Measurements from ENCODE around the gene TNP2.
"Not testable (repeated sequence)": the region's sequence is repeated elsewhere in the genome, so short reads cannot be mapped to it uniquely, and the experiment has no call there.

The TNP2 gene

DNA sequence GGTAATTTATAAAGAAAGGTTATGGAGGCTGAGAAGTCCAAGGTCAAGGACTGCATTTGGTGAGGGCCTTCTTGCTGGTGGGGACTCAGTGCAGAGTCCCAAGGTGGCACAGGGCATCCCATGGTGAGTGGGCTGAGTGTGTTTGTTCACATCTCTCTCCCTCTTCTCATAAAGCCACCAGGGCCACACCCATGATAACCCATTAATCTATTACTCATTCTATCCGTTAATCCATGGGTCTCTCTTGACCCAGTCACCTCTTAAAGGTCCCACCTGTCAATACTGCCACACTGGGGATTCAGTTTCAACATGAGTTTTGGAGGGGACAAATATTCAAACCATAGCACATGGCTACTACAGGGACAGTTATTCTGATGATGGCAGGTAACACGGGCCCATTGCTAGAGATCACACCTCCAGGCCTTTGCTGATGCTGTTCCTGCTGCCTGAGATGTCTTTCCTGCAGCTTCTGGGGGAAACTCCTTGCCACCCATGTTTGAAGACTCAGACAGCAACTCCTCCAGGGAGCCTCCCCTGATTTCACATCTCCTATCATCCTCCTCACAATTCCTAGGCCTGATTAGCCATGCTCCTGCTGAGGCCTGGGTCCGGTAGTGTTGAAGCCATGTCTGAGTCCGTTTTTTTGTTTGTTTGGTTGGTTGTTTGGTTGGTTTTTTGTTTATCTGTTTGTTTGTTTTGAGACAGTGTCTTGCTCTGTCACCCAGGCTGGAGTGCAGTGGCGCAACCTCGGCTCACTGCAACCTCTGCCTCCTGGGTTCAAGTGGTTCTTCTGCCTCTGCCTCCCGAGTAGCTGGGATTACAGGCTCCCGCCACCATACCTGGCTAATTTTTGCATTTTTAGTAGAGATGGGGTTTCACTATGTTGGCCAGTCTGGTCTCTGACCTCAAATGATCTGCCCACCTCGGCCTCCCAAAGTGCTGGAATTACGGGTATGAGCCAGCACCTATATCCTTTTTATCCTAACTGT is 29.2 kb downstream of the TNP2 start:
- DNase-seq, result no peak

DNA sequence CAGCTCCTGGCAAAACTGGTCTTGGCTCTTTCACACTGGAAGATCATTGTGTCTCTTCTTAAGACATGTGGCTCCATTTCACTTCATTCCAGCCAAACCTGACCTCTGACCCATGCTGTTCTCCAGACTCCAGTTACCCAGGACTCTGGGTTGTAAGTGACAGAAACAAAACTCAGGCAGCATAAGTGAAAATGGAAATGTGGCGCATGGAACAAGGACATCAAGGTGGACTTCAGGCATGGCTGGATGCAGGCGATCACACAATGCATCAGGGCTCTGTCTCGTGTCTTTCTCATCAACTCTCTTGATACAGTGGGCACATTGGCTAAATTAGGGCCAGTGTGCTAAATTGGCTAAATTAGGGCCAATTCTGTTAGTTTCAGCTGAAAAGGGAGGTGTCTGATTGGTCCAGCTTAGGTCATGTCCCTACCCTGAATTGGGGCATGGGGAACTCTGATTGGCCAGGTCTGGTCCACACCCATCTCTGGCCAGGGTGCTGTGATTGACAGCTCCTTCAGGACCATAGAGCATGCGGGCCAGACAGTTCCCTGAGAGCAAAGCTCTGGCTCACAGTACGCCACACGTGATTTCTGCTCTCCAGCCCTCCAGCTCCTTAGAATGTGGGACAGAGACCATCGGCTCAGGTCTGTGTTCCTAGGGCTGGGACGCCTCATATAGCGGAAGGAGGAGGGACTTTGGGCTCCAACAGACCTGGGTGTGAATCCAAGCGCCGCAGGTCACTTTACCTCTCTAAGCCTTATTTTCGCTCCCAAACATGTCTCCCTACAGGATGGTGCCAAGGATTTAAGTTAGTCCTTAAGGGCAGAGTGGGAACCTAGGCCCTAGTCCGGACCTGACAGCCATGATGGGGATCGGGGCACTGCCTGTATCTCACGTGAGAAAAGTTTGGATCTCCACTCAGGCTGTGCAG is 30.6 kb downstream of the TNP2 start:
- no peak for DNase-seq

DNA sequence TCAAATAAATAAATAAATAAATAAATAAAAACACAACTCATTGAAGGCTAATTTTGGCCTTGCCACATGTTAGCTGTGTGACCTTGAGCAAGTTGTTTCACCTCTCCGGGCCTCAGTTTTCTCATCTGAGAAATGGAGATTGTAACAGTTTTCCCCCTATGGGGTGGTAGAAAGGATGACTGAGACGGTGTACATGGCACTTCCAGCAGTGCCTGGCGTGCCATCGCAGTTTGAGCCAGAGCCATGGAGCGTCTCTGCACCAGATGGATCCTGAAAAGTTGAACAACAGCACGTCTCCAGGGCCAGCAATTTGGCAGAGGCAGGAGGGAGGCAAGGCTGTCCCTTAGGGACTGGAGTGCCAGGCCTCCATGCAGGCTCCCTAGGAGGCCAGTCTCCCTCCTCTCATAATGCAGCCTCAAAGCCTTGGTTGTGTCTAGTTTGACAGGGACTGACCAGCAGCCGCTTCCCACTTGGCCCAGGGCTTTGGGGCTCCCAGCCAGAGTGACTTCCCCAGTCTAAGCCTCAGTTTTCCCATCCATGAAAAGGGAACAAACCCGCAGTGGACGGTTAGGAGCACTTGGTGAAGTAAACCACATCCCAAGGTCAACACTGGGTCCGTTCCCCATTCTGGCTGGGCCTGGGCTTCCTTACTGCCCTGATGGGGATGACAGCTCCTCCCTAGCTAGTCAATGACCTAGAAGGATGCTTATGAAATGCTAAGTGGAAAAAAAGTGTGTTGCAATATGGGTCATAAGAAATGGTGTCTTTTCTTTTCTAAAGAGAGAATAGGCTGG is 32.5 kb downstream of the TNP2 start:
- DNase-seq, result no peak

DNA sequence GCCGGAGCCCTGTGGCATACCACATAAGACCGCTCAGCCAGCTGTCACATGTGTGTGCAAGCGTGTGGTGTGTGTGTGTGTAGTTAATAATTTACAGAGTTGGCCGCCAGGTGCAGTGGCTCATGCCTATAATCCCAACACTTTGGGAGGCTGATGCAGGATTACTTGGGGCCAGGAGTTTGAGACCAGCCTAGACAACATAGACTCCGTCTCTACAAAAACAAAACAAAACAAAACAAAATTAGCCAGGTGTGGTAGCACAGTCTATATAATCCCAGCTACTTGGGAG is 33.5 kb downstream of the TNP2 start:
- no peak for DNase-seq

DNA sequence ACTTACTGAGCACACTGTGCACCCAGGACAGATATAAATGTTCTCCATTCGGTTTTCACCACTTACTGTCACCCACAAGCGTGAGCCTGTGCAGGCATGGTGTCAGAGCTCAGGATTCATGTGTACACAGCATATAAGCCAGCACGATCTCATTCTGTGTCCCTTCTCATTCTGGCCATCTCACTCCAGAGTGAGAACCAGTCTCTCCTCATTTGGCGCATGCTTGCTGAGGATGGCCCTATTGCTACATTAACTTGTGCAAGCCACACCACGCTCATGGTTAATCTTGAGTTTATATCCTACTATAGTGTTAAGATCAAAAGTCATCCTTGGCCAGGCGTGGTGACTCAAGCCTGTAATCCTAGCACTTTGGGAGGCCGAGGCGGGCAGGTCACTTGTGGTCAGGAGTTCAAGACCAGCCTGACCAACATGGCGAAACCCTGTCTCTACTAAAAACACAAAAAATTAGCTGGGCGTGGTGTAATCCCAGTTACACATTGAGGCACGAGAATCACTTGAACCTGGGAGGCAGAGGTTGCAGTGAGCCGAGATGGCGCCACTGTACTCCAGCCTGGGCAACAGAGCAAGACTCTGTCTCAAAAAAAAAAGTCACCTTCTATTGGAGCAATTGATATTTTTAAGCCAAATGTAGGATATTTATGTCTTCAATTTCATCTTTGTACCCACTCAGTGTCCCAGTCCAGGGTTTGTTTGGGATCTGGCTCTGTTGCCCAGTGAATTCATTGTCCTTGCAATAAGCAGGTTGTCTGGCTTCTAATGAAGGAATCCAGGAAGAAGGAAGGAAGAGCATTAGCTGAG is 34.0 kb downstream of the TNP2 start:
- no peak for DNase-seq

DNA sequence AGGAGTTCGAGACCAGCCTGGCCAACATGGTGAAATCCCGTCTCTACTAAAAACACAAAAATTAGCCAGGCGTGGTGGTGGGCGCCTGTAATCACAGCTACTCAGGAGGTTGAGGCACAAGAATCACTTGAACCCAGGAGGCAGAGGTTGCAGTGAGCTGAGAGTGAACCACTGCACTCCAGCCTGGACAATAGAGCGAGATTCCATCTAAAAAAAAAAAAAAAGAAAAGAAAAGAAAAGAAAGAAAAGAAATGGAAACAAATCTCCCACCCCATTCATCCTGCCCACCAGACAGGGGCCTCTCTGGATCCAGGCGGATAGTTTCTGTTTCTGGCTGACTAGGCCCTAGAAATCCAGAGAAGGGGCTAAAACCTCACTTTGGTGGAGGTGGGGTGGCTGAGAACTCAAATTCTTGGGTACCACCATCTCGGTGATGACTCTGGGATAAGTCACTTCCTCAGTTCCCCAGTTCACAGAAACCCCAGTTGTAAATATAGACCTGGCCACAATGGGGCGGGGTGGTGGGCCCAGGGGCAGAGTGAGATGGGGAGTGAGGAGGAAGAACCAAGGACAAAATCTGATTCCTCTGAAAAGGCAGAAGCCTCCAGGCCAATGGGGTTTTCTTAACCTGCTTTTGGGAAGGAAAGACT is 35.3 kb downstream of the TNP2 start:
- peak; percentile 67 to 79 for DNase-seq

DNA sequence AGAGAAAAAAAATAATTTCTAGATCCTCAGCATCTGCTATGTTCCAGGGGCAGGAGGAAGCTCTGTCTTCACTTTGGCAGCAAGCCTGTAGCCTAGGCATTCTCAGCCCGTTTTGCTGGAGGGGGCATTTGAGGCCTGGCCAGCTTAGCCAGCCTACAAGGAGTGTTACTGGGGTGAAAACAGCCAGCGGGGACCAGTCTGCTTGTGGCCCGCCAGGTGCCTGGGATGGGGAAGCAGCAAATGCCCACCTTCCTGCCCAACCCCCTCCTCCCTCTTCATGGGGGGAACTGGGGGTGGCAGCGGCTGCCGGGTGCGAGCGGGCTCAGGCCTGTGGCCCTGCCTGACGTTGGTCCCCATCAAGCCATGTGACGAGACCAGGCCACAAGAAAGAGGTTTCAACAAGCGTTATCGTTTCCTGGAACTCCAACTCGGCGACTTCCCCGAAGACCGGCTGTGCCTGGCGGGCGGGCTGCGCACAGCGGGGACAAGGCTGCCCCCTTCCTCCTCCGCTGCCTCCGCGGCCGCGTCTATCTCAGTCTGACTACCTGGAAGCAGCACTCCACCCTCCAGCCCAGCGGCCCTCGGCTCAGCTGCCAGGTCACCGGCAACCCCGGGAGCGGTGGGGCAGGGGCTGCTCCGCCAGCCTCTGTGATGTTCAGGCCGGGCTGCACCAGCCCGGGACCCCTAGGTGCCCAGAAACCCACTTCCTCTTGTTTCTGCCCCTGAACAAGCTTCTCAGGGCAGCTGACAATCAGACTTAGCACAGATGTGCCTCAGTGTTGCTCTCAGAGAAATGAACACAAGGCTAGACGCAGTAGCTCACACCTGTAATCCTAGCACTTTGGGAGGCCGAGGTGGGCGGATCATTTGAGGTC is 36.0 kb downstream of the TNP2 start:
- DNase-seq, result peak; percentile 81 to 90

DNA sequence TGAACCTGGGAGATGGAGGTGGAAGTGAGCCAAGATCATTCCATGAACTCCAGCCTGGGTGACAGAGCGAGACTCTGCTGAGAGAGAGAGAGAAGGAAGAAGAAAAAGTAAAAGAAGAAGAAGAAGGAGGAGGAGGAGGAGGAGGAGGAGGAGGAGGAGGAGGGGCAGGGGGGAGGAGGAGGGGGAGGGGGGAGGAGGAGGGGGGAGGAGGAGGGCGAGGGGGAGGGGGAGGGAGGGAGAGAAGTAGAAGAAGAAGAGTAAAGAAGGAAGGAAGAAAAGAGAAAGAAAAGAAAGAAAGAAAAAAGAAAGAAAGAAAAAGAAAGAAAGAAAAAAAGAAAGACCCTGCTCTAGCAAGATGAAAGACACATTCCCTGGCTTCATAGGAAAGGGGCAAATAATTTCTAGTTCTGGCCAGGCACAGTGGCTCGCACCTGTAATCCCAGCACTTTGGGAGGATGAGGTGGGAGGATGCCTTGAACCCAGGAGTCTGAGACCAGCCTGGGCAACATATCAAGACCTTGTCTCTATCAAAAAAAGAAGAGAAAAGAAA is 36.7 kb downstream of the TNP2 start:
- DNase-seq, result no peak

DNA sequence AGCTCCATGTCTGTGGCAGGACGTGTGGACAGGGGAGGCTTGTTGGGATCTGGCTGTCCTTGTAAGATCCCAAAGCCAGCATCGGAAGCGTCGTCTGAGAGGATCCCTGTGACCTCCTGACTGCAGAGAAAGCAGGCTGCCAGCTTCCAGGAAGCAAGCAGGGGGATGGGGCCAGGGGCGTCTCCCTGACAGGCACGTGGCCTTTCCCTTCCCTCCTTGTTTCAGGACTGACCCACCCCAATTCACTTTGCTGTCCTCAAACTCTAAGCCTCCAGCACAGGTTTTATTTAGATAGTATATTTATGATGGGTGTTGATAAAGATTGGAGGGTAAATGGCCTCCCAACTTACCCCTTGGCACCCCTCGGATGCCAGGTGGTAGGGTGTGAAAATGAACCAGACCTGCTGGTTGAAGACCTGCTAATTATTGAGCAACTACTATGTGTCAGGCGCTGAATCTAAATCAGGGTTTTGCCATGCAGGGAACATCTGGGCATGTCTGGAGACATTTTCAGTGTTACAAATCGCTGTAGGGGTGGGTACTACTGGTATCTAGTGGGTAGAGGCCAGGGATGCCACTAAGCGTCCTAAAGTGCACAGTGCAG is 37.7 kb downstream of the TNP2 start:
- DNase-seq, result no peak

DNA sequence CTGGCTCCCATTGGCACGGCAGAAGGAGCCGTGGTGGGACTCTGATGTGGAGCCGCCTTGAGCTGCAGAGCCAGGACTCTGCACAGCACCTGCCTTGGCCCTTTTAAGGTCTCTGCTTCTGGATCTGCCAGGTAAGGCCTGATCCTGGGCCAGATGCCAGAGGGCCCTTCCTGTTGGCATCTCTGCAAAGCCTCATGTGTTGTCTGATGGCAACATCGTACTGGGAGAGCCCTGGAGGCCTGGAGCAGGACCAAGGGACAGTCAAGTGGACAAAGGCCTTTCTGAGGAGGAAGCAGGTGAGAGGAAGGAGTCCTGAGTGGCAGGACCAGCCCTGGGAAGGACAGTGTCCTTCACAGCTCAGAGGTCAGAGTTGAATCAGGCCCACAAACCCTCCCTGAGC is 39.2 kb downstream of the TNP2 start:
- DNase-seq, result no peak

DNA sequence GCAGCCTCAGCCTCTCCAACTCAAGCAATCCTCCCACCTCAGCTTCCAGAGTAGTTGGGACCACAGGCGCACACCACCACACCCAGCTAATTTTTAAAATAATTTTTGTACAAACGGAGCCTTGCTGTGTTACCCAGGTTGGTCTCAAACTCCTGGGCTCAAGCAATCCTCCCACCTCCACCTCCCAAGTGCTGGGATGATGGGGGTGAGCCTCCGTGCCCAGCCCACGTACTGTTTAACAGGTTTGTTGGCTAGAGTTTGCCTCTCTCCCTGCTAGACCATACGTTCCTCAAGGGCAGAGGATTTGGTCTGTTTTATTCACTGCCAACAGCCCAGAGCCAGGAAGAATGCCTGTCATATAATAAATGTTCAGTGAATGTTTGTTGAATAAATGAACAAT is 39.7 kb downstream of the TNP2 start:
- no peak for DNase-seq

DNA sequence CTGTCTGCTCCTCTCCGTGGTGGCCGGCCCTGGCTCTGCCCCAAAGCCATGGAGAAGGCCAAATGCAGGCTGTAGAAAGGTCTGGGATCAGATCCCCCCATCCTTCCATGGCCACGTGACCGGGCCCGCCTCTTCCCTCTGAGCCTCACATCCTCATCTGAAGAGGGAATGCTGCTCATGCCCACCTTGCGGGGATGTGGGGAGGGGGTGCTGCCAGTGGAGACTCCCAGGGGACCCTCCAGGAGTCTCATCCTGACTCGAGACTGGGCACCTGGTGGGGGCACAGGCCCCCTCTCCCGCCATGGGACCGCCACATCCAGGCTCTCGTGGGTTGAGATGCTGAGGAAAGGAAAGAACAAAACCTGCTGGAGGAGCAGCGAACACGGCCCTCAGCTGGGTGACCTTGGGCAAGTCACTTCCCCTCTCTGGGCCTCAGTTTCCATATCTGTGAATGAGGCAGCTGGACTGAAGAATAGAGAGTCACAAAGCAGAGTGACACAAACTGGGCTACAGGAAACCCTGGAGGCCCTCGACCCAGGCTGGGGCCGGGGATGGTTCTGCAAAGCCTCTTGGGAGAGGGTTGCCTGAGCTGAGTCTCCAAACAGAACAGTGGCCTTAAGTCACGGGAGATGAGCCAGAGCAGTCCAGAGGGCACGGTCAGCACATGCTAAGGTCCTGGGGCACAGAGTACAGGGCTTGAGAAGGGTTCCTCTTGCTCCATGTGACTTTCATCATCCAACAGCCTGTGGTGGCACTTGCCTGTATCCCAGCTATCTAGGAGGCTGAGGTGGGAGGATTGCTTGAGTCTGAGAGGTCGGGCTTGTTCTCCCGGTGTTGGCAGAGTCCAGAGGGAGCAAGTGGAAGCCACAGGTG is 43.2 kb downstream of the TNP2 start:
- peak in 1 of 2 experiments; percentile 17 for DNase-seq

DNA sequence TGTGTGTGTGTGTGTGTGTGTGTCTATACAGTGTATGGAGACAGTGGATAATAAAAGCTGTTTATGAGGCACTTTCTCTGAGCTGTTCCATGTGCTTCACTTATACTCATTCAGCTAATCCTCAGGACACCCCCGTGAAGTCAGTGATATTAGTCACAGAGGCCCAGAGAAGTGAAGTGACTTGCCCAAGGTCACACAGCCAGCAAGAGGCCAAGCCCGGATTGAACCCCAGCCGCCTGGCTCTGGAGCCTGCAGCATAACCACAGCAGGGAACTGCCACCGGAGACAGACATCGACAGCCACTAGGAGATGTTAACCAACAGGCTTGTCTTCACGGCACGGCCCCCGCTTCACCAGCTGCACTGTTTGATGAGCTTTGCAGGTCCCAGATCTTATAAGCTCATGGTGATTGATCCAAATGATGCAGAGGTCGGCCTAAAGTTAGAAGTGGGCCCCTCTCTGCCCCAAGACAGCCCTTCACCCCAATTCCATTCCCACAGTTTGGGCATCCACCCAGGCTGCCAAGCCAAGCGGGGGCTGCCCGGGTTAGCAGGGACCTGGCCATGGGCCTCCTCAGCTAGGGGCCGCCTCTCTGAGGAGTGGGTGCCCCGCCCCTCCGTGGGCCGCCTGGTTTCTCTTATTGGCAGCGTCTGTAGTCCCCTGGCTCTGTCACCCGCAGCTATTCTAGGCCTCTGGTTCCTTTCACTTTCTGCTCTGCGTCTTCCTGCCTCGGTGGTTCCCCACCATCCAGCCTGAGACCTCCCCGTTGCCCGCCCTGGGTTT is 44.0 kb downstream of the TNP2 start:
- DNase-seq, result peak; percentile 83 to 86

DNA sequence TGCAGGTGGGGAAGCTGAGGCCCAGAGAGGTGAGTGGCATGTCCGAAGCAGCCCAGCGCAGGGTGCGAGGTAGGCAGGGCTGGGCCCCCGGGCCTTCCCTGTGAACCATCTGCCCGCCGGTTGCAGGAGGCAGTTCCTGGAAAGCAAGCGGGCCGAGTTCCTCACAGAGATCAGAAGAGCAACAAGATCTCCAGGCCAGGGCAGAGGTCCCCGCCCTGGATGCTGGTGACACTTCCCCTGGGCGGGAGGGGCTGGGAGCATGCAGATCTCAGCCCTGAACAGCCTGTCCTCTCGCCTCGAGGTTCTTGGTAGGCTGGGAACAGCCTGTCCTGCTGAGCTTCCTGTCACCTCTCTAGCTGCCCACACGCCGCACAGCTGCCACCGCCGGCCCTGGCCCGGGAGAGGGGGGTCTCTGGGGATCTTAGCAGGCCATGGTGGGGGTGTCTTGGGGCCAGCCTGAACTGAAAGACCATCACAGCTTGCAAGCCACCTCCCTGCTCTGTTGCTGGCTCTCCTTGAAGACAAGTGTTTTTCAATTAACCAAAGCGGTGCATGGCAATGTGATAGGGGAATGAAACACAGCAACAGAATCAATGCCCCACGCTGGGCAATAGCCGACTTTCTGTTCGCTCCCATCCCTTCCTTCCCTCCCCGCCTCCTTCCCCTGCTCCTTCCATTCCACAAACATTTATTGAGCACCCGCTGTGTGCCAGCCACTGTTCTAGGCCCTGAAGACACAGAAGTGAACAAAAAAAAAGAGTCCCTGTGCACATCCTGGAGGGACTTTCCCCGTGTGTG is 44.8 kb downstream of the TNP2 start:
- DNase-seq, result peak; percentile 42 to 55

DNA sequence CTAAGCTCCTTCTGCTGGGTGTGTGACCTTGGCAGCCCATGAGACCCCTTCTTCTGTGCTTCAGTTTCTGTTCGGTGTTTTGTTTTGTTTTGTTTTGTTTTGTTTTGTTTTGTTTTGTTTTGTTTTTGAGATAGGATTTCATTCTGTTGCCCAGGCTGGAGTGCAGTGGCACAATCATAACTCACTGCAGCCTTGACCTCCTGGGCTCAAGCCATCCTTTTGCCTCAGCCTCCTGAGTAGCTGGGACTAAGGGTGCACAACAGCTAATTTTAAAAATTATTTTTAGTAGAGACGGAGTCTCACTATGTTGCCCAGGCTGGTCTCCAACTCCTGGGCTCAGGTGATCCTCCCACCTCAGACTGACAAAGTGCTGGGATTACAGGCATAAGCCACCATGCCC is 48.6 kb downstream of the TNP2 start:
- DNase-seq, result not testable (repeated sequence)

DNA sequence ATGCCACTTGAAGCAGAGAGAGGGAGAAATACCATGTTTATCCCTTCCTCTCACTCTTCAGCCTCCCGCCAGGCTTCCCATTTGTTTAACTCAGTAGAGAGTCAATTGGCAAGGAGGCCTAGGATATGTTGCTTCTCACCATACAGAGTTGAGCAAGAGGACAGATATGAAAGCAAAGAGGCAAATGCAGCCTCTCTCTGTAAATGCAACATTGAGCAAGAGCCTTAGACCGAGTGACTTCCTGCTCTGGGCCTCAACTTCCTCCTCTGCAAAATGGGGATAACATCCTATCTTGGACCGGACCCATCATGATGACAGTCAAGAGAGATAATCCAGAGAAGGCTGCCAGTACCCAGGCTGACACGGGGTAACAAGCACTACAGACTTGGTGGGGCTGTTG is 49.9 kb downstream of the TNP2 start:
- DNase-seq, result no peak

DNA sequence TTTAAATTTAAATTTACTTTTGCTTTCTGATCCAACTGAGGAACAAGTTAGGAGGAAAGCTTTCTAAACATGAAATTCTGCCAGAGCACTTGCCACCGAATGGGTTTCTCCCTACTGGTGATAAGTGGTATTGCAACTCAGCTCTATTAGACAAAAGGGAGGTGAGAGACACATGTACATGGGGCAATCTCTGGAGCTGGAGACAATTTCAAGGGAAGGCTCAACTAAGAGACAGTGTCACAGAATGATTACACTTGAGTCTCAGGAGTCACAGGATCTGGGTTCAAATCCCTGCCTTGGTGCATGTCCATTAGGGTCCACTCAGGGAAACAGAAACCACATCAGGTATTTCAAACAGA is 50.5 kb downstream of the TNP2 start:
- DNase-seq, result no peak

All from stimulated activated CD4-positive, alpha-beta T cell treated with anti-CD3 and anti-CD28 coated beads, Interleukin-4, amount 100 ng/mL, for 4 hours (primary cell).